MM.1S (cell line): Measurements from ENCODE around the gene BCO1.

Experiments
- DNase-seq: peaks from one replicate; pipeline ENCODE4 v3.0.0-alpha.2; 2015
- H2AFZ ChIP-seq: fragments of 300-600 bp; sonication (generic); 2 replicates; pipeline ENCODE4 v1.6.0; 2016; ENCODE audit warnings: antibody characterized with exemption, low read length
- H3F3A ChIP-seq: fragments of 300-600 bp; sonication (generic); 2 replicates; pipeline ENCODE4 v1.6.1; 2016; ENCODE audit warnings: mild to moderate bottlenecking, antibody characterized with exemption, low read length, moderate library complexity, mixed read lengths; ENCODE audit not compliant: insufficient read depth
- H3K27ac ChIP-seq: fragments of 300-600 bp; sonication (generic); 2 replicates; pipeline ENCODE4 v1.5.1; 2016; ENCODE audit warnings: mild to moderate bottlenecking, low read length
- H3K27me3 ChIP-seq: fragments of 300-600 bp; sonication (generic); replicated peaks from 2 replicates; pipeline ENCODE4 v1.6.0; 2016; ENCODE audit warnings: low read length; ENCODE audit not compliant: insufficient read depth
- H3K36me3 ChIP-seq: fragments of 300-600 bp; sonication (generic); replicated peaks from 2 replicates; pipeline ENCODE4 v1.6.1; 2016; ENCODE audit warnings: mild to moderate bottlenecking, low read length, mixed read lengths; ENCODE audit not compliant: insufficient read depth
- H3K4me1 ChIP-seq: fragments of 300-600 bp; sonication (generic); 2 replicates; pipeline ENCODE4 v1.6.1; 2016; ENCODE audit warnings: low read length, mixed read lengths
- H3K4me2 ChIP-seq: fragments of 300-600 bp; sonication (generic); 2 replicates; pipeline ENCODE4 v1.6.0; 2016; ENCODE audit warnings: low read depth, low read length
- H3K4me3 ChIP-seq: fragments of 300-600 bp; sonication (generic); 2 replicates; pipeline ENCODE4 v1.5.1; 2016; ENCODE audit warnings: low read length, mixed read lengths
- H3K79me2 ChIP-seq: fragments of 300-600 bp; sonication (generic); 2 replicates; pipeline ENCODE4 v1.6.1; 2016; ENCODE audit warnings: mixed run types, low read length, mixed read lengths
- H3K9ac ChIP-seq: fragments of 300-600 bp; sonication (generic); 2 replicates; pipeline ENCODE4 v1.6.1; 2016; ENCODE audit warnings: low read length, mixed read lengths
- H3K9me2 ChIP-seq: fragments of 300-600 bp; sonication (generic); replicated peaks from 2 replicates; pipeline ENCODE4 v1.6.1; 2016; ENCODE audit warnings: mild to moderate bottlenecking, low read length, mixed read lengths; ENCODE audit not compliant: insufficient read depth
- H3K9me3 ChIP-seq: fragments of 300-600 bp; sonication (generic); replicated peaks from 2 replicates; pipeline ENCODE4 v1.6.1; 2016; ENCODE audit warnings: mild to moderate bottlenecking, low read length, mixed read lengths; ENCODE audit not compliant: insufficient read depth
- H4K20me1 ChIP-seq: fragments of 300-600 bp; sonication (generic); 2 replicates; pipeline ENCODE4 v1.6.1; 2016; ENCODE audit warnings: mild to moderate bottlenecking, low read length, moderate library complexity, mixed read lengths; ENCODE audit not compliant: insufficient read depth
- CTCF ChIP-seq: fragments of 300-600 bp; sonication (generic); IDR thresholded peaks from 2 replicates; pipeline ENCODE4 v1.5.1; 2016; ENCODE audit warnings: antibody characterized with exemption, low read length, mixed read lengths
- EZH2 ChIP-seq: fragments of 300-600 bp; sonication (generic); optimal IDR thresholded peaks from 2 replicates; pipeline ENCODE3; 2017; ENCODE audit warnings: low read depth, mild to moderate bottlenecking, antibody characterized with exemption, low read length, mixed read lengths
- EZH2phosphoT487 ChIP-seq: fragments of 300-600 bp; sonication (generic); IDR thresholded peaks from 2 replicates; pipeline ENCODE4 v1.6.1; 2018; ENCODE audit warnings: antibody characterized with exemption, low read length

BCO1 gene

GRCh38 chr16:81286190-81286589, 47.7 kb downstream of the BCO1 start:
- no peaks in the 10 kb centered on the region for H4K20me1 ChIP-seq
- H3F3A ChIP-seq: no peaks in the 10 kb centered on the region
- H3K4me3 ChIP-seq: no peak overlapping the region
- no peaks in the 10 kb centered on the region for H3K36me3 ChIP-seq
- DNase-seq: no peak
- no peak overlapping the region for H3K27ac ChIP-seq
- no peak for TF ChIP-seq CTCF
- no peak for TF ChIP-seq EZH2phosphoT487
- TF ChIP-seq EZH2: no peak
- H3K79me2 ChIP-seq: no peaks in the 10 kb centered on the region
- H2AFZ ChIP-seq: no peak overlapping the region
- H3K4me1 ChIP-seq: no peaks in the 10 kb centered on the region
- no peak overlapping the region for H3K9ac ChIP-seq
- no peaks in the 10 kb centered on the region for H3K9me2 ChIP-seq
- no peak overlapping the region for H3K4me2 ChIP-seq
- no peaks in the 10 kb centered on the region for H3K27me3 ChIP-seq
- no peaks in the 10 kb centered on the region for H3K9me3 ChIP-seq

DNA sequence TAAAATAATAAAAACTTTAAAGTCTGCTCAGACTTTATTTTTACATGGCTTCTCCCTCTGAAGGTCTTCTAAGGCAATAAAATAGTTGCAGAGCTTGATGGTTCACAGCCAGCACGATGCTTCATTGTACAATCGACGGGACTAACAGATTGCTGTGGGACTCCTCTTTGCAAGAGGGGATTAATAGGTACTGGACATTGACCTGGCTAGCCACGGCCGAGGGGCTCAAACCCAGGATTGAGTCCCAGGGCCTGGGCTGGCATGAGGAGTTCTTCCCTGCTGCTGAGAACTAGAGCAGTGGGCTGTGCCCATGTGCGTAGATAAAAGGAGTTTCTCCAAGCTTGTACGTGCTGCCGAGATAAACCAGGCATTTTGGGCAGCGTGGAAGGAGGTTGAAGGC, 52.6 kb downstream of the BCO1 start:
- no peaks in the 10 kb centered on the region for H3K36me3 ChIP-seq
- H3K9me2 ChIP-seq: no peaks in the 10 kb centered on the region
- H3K79me2 ChIP-seq: no peaks in the 10 kb centered on the region
- H3K27me3 ChIP-seq: no peaks in the 10 kb centered on the region
- H2AFZ ChIP-seq: no peak overlapping the region
- no peaks in the 10 kb centered on the region for H3K4me1 ChIP-seq
- no peak overlapping the region for H3K9ac ChIP-seq
- H3K4me3 ChIP-seq: no peak overlapping the region
- no peak for TF ChIP-seq CTCF
- no peak for TF ChIP-seq EZH2
- no peak for TF ChIP-seq EZH2phosphoT487
- H4K20me1 ChIP-seq: no peaks in the 10 kb centered on the region
- H3K4me2 ChIP-seq: no peak overlapping the region
- H3K9me3 ChIP-seq: no peaks in the 10 kb centered on the region
- DNase-seq: no peak
- no peak overlapping the region for H3K27ac ChIP-seq
- H3F3A ChIP-seq: no peaks in the 10 kb centered on the region

GRCh38 chr16:81292936-81293335, 54.4 kb downstream of the BCO1 start:
- TF ChIP-seq EZH2 (no peak), CTCF (no peak)
- Histone ChIP-seq H3F3A (no peaks in the 10 kb centered on the region), H3K79me2 (no peaks in the 10 kb centered on the region), H3K4me3 (no peak overlapping the region), H4K20me1 (no peaks in the 10 kb centered on the region), H3K9ac (no peak overlapping the region), H3K27me3 (no peaks in the 10 kb centered on the region), H3K4me1 (no peaks in the 10 kb centered on the region), H3K9me3 (no peaks in the 10 kb centered on the region), H3K9me2 (no peaks in the 10 kb centered on the region), H2AFZ (no peak overlapping the region), H3K36me3 (no peaks in the 10 kb centered on the region), H3K27ac (no peak overlapping the region), H3K4me2 (no peak overlapping the region)
- no peak for DNase-seq
